Panc1 (cell line): ENCODE results near the gene GNAI1. TPM values are rescaled to one million over a fixed set of nuclear protein-coding genes. Genes with fewer than 3 reads are reported as not detected.

ENCODE experiments used
- ATAC-seq: fragments of 200-7000 bp; cut with Tn5 transposase; 2 replicates; pipeline ENCODE4 v1.9.1; 2020; ENCODE audit warnings: mild to moderate bottlenecking, moderate library complexity
- BruUV-seq: library from RNA; stranded (reverse); fragments of 400-500 nt; replicated peaks from 2 replicates; lab custom pipeline; 2021; lab: Mats Ljungman, UMichigan
- CTCF ChIA-PET: fragments of 300-600 bp; sonication (Branson Sonifier 250); formaldehyde crosslinking; loops from one replicate; lab custom pipeline; 2022; ENCODE audit warnings: antibody characterized with exemption; lab: Charles Lee
- POLR2A ChIA-PET: fragments of 300-600 bp; sonication (Branson Sonifier 250); formaldehyde crosslinking; loops from one replicate; lab custom pipeline; 2022; ENCODE audit warnings: antibody characterized with exemption; lab: Charles Lee
- DNase-seq: peaks from one replicate; pipeline ENCODE4 v3.0.0-alpha.2; 2010; ENCODE audit warnings: low read depth, low spot score
- H3K27ac ChIP-seq: 2 replicates; pipeline ENCODE4 v1.5.1; 2011; ENCODE audit warnings: mild to moderate bottlenecking, low read length, inconsistent platforms
- H3K27me3 ChIP-seq: fragments of 200-500 bp; sonication (Bioruptor generic); 2 replicates; pipeline ENCODE4 v1.6.0; 2014; ENCODE audit warnings: low read length, inconsistent platforms; ENCODE audit not compliant: control insufficient read depth, insufficient read depth
- H3K36me3 ChIP-seq: fragments of 200-500 bp; sonication (Bioruptor generic); 2 replicates; pipeline ENCODE4 v1.5.1; 2014; ENCODE audit warnings: inconsistent platforms, mild to moderate bottlenecking, low read length, moderate library complexity; ENCODE audit not compliant: control insufficient read depth, insufficient read depth
- H3K4me1 ChIP-seq: 2 replicates; pipeline ENCODE4 v1.5.1; 2011; ENCODE audit warnings: inconsistent platforms, mild to moderate bottlenecking, low read length, moderate library complexity; ENCODE audit not compliant: control insufficient read depth, insufficient read depth
- H3K4me3 ChIP-seq, 2 experiments: 2 replicates each; pipeline ENCODE4 v1.5.1; 2011 to 2012; ENCODE audit warnings: low read depth in 2 of 2, low read length in 2 of 2, mild to moderate bottlenecking in 2 of 2, inconsistent platforms in 1 of 2, moderate library complexity in 1 of 2
- H3K9me3 ChIP-seq: fragments of 200-500 bp; sonication (Bioruptor generic); 2 replicates; pipeline ENCODE4 v1.5.1; 2014; ENCODE audit warnings: low read depth, mild to moderate bottlenecking, inconsistent platforms, low read length, moderate library complexity; ENCODE audit not compliant: control insufficient read depth, insufficient read depth
- CTCF ChIP-seq: fragments of 450-650 bp; IDR thresholded peaks from 2 replicates; pipeline ENCODE4 v1.5.1; 2017; ENCODE audit warnings: mild to moderate bottlenecking
- POLR2AphosphoS5 ChIP-seq: IDR thresholded peaks from 2 replicates; pipeline ENCODE4 v1.6.1; 2012; ENCODE audit warnings: mild to moderate bottlenecking, low read depth, low read length, moderate library complexity
- REST ChIP-seq, 2 experiments: IDR thresholded peaks; 2 replicates each; pipeline ENCODE4 v1.6.1; 2011 to 2012; ENCODE audit warnings: low read depth in 2 of 2, control low read depth in 1 of 2, low read length in 1 of 2, mild to moderate bottlenecking in 1 of 2, moderate library complexity in 1 of 2; ENCODE audit not compliant: insufficient read depth in 1 of 2
- SIN3A ChIP-seq: IDR thresholded peaks from 2 replicates; pipeline ENCODE4 v1.6.1; 2012; ENCODE audit warnings: low read depth, mild to moderate bottlenecking, low read length, moderate library complexity, borderline replicate concordance; ENCODE audit not compliant: insufficient read depth
- TCF7L2 ChIP-seq: IDR thresholded peaks from 2 replicates; pipeline ENCODE4 v1.6.1; 2011; ENCODE audit warnings: mild to moderate bottlenecking, low read depth, low read length, inconsistent platforms
- in situ Hi-C: cut with HindIII; loops from 2 replicates; pipeline ENCODE4 v1.10.0; 2016; ENCODE audit warnings: low sequenced_read_pairs, low pct_unique_long_range_greater_than_20kb
- intact Hi-C: fragments of 100-400 bp; cut with micrococcal nuclease; formaldehyde crosslinking; loops from one replicate; pipeline ENCODE4 v1.10.0; 2022; ENCODE audit not compliant: unreplicated experiment
- total RNA-seq: library from RNA; stranded (reverse); gene quantifications from one replicate; pipeline ENCODE4 v1.2.1, GENCODE V29; 2021; ENCODE audit not compliant: unreplicated experiment

The GNAI1 gene
- total RNA-seq, 1 experiment from 2014 or later = 19.2 TPM

GRCh38 chr7:80139236-80139635 is 4.6 kb downstream of the GNAI1 start:
- no TSS peak for BruUV-seq
- intact Hi-C loops = no loop called here
- peaks cover 2% of the 10 kb centered on the region; the same call in 1 of the 2 replicates for H3K36me3 ChIP-seq
- H3K27ac ChIP-seq = no peak overlapping the region
- CTCF ChIA-PET = no interaction called here
- in situ Hi-C loops = no loop called here
- H3K4me1 ChIP-seq = peaks cover 21% of the 10 kb centered on the region
- peak overlapping the region in 1 of 2 experiments; percentile 0; a peak in 1 of 4 replicates for H3K4me3 ChIP-seq
- no peak for ATAC-seq
- POLR2A ChIA-PET = no interaction called here
- H3K27me3 ChIP-seq = no peaks in the 10 kb centered on the region
- TF ChIP-seq POLR2AphosphoS5 = 0 out of 2 replicates have a peak, but pooled peaks have one; percentile 22
- TF ChIP-seq SIN3A = no peak
- no peak for TF ChIP-seq TCF7L2
- no peak for DNase-seq
- H3K9me3 ChIP-seq = no peaks in the 10 kb centered on the region

DNA sequence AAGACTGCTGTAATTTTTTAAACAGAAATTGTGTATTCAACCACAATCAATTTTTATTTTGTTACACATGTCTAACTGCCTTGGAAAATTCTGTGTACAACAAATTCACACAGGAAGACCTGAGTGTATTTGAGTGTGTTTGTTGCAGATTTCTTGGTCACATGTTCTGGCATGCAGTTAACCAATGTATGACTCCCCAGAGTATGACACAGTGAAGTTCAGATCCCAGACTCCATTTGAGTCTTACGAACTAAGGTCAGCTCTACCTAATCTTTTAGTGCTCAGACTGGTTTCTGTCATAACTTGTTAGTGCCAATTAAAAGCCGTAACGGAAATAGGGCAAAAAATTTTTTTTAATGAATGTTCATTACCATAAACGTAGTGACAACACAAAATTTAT is 5.8 kb downstream of the GNAI1 start:
- POLR2A ChIA-PET = no interaction called here
- BruUV-seq = no TSS peak
- ATAC-seq = no peak

More for the DNA sequence above, 5.8 kb downstream of the GNAI1 start:
- H3K9me3 ChIP-seq = no peaks in the 10 kb centered on the region
- H3K4me3 ChIP-seq = no peak overlapping the region
- CTCF ChIA-PET = no interaction called here
- in situ Hi-C loops (no loop called here), intact Hi-C loops (no loop called here)
- TF ChIP-seq REST (IDR thresholded peaks at IDR 0.05; ENCODE audit: insufficient read depth in 1 of 2, low read depth in 2 of 2, low read length in 1 of 2) (no peak), CTCF (no peak), POLR2AphosphoS5 (no peak), SIN3A (no peak), TCF7L2 (no peak)
- H3K27me3 ChIP-seq = no peaks in the 10 kb centered on the region
- peaks cover 22% of the 10 kb centered on the region for H3K4me1 ChIP-seq
- no peak for DNase-seq
- no peaks in the 10 kb centered on the region; the same call in 1 of the 2 replicates for H3K36me3 ChIP-seq
- no peak overlapping the region for H3K27ac ChIP-seq
